IPS-15b (cell line): ENCODE results near the gene FAM156B.
"Not testable (repeated sequence)": the region's sequence is repeated elsewhere in the genome, so short reads cannot be mapped to it uniquely, and the experiment has no call there.

ENCODE experiments used
- H3K27me3 ChIP-seq: one replicate; pipeline ENCODE4 v1.6.1; 2013; ENCODE audit warnings: low read length; ENCODE audit not compliant: control insufficient read depth, insufficient read depth
- H3K36me3 ChIP-seq: one replicate; pipeline ENCODE4 v1.6.1; 2013; ENCODE audit warnings: low read length; ENCODE audit not compliant: control insufficient read depth, insufficient read depth
- H3K4me1 ChIP-seq: one replicate; pipeline ENCODE4 v1.6.1; 2013; ENCODE audit warnings: mild to moderate bottlenecking, low read length; ENCODE audit not compliant: control insufficient read depth, insufficient read depth
- H3K4me3 ChIP-seq: one replicate; pipeline ENCODE4 v1.5.1; 2013; ENCODE audit warnings: low read depth, low read length
- H3K9ac ChIP-seq: one replicate; pipeline ENCODE4 v1.6.1; 2013; ENCODE audit warnings: low read depth, mild to moderate bottlenecking, low read length
- H3K9me3 ChIP-seq: one replicate; pipeline ENCODE4 v1.6.1; 2013; ENCODE audit warnings: mild to moderate bottlenecking, low read length; ENCODE audit not compliant: control insufficient read depth, insufficient read depth

Gene FAM156B

GRCh38 chrX:52888090-52888489 is 9.0 kb upstream of the FAM156B start:
- H3K4me3 ChIP-seq, H3K9ac ChIP-seq, H3K9me3 ChIP-seq, H3K27me3 ChIP-seq, H3K4me1 ChIP-seq, H3K36me3 ChIP-seq: not testable (repeated sequence)

DNA sequence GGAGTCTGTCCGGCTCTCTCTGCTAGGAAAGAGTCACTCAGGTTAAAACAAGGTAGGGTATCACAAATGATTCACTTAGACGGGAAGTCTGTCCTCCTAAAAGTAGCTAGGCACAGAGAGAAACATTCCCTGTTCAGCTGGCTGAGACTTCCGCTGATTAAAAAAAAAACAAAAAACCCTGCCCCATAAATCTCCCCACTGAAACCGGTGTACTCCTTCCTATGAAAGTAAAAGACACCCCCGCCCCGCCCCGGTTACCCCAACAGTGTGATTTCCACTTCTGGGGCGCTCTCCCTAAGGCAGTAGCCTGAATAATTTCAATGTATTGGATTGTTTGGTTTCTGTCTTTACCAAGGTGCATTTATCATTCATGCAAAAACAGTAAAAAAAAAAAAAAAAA is 692 bp upstream of the FAM156B start:
- H3K9ac ChIP-seq, H3K27me3 ChIP-seq, H3K4me1 ChIP-seq, H3K4me3 ChIP-seq, H3K9me3 ChIP-seq, H3K36me3 ChIP-seq: not testable (repeated sequence)

- not testable (repeated sequence) for H3K9me3 ChIP-seq, H3K27me3 ChIP-seq, H3K9ac ChIP-seq, H3K4me3 ChIP-seq, H3K4me1 ChIP-seq, H3K36me3 ChIP-seq
These were observed 8.4 kb downstream of the FAM156B start for GRCh38 chrX:52905531-52905930.

DNA sequence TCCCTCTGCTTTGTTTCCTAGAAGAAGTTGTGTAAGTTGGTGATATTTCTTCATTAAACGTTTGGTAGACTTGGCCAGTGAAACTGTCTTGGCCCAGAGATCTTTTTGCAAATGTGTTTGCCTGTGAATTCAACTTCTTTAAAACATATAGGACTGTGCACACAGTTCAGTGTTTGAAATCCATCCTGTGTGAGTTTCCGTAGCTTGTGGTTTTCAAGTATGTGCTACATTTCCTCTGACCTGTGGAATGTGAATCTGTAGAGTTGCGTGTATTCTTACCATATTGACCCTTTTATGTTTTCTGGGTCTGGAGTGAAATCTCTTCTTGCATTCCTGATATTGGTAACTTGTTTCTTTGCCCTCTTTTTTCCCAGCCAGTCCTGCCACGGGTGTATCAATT is 8.9 kb downstream of the FAM156B start:
- H3K36me3 ChIP-seq, H3K27me3 ChIP-seq: not testable (repeated sequence)

GRCh38 chrX:52907137-52907536 is 10.0 kb downstream of the FAM156B start:
- H3K4me1 ChIP-seq, H3K36me3 ChIP-seq: not testable (repeated sequence)

More for the DNA sequence above, 8.9 kb downstream of the FAM156B start:
- H3K9me3 ChIP-seq, H3K9ac ChIP-seq, H3K4me3 ChIP-seq, H3K4me1 ChIP-seq: not testable (repeated sequence)

DNA sequence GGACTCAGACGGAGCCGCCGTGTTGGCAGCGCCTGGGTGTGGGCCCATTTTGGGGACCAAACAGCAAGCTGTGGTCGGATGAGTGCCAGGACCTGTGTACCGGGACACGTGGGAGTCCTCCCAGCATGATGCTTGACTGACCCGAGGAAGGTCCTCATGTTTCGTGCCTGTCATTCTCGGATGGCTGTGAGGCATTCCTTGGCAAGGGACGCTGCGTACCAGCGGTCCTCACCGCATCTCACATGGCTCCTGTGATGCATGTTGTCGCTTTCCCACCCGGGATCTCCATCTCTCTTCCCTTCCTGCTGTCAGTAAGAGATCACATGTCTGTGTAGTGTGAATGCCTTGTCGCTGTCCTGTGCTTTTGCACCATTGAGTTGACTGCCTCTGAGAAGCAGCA is 10.8 kb downstream of the FAM156B start:
- not testable (repeated sequence) for H3K4me3 ChIP-seq, H3K9me3 ChIP-seq, H3K4me1 ChIP-seq, H3K9ac ChIP-seq, H3K27me3 ChIP-seq, H3K36me3 ChIP-seq

More at GRCh38 chrX:52907137-52907536, 10.0 kb downstream of the FAM156B start:
- H3K9ac ChIP-seq, H3K9me3 ChIP-seq, H3K4me3 ChIP-seq, H3K27me3 ChIP-seq: not testable (repeated sequence)

- H3K36me3 ChIP-seq, H3K4me1 ChIP-seq, H3K9me3 ChIP-seq, H3K9ac ChIP-seq, H3K4me3 ChIP-seq, H3K27me3 ChIP-seq: not testable (repeated sequence)
These were observed 12.3 kb downstream of the FAM156B start for GRCh38 chrX:52909313-52909969.

- not testable (repeated sequence) for H3K36me3 ChIP-seq, H3K4me3 ChIP-seq, H3K4me1 ChIP-seq, H3K9ac ChIP-seq, H3K9me3 ChIP-seq, H3K27me3 ChIP-seq
These were observed 16.6 kb downstream of the FAM156B start for GRCh38 chrX:52913681-52914080.

GRCh38 chrX:52914704-52915103 is 17.6 kb downstream of the FAM156B start:
- H3K27me3 ChIP-seq, H3K9me3 ChIP-seq, H3K9ac ChIP-seq, H3K36me3 ChIP-seq, H3K4me3 ChIP-seq, H3K4me1 ChIP-seq: not testable (repeated sequence)

DNA sequence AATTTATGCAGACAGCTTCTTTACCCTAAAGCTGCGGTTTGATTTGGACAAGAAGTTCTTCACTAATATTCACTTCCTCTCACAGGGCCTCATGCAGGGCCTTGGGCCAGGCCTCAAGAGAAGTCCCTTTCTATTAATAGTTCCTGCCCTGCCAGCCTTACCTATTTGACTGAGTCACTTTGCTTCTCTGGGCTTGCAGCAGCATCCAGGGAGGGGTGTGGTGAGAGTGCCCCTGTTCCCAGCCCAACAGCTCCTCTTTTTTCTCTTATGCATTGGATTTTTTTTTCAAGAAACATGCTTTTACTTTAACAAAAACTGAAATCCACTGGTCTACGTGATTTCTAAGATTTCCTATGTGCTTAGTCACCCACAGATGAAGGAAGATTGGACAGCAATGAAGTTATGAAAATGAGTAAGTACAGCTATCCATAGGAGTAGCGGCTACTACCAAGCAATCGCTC is 26.7 kb downstream of the FAM156B start:
- Histone ChIP-seq H3K9ac (peak overlapping the region; percentile 37), H3K4me3 (no peak overlapping the region), H3K9me3 (no peaks in the 10 kb centered on the region), H3K36me3 (no peaks in the 10 kb centered on the region), H3K4me1 (no peaks in the 10 kb centered on the region), H3K27me3 (no peaks in the 10 kb centered on the region)

- H3K4me3 ChIP-seq = not testable (repeated sequence)
These were observed 33.1 kb downstream of the FAM156B start for GRCh38 chrX:52930214-52930613.

DNA sequence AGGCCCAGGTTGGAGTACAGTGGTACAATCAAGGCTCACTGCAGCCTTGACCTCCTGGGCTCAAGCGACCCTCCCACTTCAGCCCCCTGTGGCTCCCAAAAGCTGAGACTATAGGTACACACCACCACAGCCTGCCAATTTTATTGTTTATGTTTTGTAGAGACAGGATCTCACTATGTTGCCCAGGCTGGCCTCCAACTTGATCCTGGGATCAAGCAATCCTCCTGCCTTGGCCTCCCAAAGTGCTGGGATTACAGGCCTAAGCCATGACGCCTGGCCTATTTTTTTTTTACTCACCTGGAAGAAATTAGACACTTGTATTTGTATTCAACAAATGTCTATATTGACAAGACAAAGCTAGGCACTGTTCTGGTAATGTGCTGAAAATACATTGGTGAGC is 36.1 kb downstream of the FAM156B start:
- H3K36me3 ChIP-seq = no peaks in the 10 kb centered on the region
- H3K9me3 ChIP-seq = no peaks in the 10 kb centered on the region
- no peaks in the 10 kb centered on the region for H3K27me3 ChIP-seq
- no peak overlapping the region for H3K4me3 ChIP-seq
- peaks cover 2% of the 10 kb centered on the region for H3K4me1 ChIP-seq
- H3K9ac ChIP-seq = no peak overlapping the region

More at GRCh38 chrX:52930214-52930613, 33.1 kb downstream of the FAM156B start:
- not testable (repeated sequence) for H3K27me3 ChIP-seq, H3K36me3 ChIP-seq, H3K9ac ChIP-seq, H3K4me1 ChIP-seq, H3K9me3 ChIP-seq
